AG10803 (cell line): ENCODE data around the gene CFAP92.

Source experiments
- DNase-seq: peaks from one replicate; pipeline ENCODE4 v3.0.0; 2010; ENCODE audit warnings: low read depth
- H3K4me3 ChIP-seq: 2 replicates; pipeline ENCODE4 v1.5.1; 2011; ENCODE audit warnings: mild to moderate bottlenecking, low read length, control low read depth
- TF ChIP-seq, protein P1 (sequence below): conservative IDR thresholded peaks from 2 replicates; pipeline ENCODE4 v1.5.1; 2011; ENCODE audit warnings: mild to moderate bottlenecking, low read length, control low read depth, inconsistent platforms

Gene CFAP92

DNA sequence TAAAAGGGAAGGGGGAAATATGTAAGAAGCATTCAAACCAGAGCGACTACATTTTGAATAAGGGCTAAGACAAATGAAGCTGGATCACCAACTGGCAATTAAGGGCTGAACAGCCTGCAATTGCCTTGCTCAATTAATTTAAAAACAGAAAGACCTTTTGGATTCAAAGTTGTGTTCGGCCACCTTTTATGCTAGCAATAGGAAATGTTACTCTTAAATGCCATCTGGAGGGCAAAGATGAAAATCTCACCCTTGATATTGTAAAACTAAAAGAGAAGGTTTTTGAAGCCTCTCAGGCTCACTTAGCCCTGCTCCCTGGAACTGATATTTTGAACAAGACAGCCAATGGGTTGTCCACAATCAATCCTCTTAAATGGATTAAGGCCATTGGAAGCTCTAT lies 70.3 kb downstream of the CFAP92 start:
- DNase-seq, result no peak

DNA sequence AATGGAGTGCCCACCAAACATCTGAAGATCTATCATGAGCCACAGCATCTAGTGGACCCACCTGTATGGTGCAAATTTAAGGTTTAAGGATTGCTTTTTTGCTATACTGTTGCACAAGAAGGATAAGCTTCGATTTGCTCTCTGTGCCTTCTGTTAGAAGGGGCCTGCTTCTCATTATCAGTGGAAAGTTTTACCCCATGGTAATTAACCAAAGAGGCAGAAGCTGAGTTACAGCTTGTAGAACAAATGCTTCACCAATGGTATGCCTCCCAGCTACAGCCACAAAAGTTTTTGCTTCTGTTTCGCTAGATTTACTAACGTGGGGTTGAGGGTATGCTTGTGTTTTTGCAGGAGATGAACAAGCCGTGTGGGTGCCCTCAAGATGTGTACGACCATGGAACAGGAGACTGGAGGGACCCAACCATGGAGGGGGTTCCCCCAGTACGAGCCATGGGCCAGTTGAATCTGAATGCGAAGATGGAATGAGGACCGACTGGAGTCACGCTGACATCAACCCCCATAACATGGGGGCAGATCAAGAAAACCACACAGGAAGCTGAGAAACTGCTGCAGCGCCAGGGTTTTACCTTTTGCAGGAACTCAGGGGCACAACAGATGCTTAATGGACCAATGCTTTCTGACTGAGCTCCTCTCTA lies 70.9 kb downstream of the CFAP92 start:
- DNase-seq, result no peak
- no peak overlapping the region for H3K4me3 ChIP-seq

More for the DNA sequence above, 70.3 kb downstream of the CFAP92 start:
- no peak overlapping the region for H3K4me3 ChIP-seq
- TF ChIP-seq, protein P1, sequence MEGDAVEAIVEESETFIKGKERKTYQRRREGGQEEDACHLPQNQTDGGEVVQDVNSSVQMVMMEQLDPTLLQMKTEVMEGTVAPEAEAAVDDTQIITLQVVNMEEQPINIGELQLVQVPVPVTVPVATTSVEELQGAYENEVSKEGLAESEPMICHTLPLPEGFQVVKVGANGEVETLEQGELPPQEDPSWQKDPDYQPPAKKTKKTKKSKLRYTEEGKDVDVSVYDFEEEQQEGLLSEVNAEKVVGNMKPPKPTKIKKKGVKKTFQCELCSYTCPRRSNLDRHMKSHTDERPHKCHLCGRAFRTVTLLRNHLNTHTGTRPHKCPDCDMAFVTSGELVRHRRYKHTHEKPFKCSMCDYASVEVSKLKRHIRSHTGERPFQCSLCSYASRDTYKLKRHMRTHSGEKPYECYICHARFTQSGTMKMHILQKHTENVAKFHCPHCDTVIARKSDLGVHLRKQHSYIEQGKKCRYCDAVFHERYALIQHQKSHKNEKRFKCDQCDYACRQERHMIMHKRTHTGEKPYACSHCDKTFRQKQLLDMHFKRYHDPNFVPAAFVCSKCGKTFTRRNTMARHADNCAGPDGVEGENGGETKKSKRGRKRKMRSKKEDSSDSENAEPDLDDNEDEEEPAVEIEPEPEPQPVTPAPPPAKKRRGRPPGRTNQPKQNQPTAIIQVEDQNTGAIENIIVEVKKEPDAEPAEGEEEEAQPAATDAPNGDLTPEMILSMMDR, result no peak

DNA sequence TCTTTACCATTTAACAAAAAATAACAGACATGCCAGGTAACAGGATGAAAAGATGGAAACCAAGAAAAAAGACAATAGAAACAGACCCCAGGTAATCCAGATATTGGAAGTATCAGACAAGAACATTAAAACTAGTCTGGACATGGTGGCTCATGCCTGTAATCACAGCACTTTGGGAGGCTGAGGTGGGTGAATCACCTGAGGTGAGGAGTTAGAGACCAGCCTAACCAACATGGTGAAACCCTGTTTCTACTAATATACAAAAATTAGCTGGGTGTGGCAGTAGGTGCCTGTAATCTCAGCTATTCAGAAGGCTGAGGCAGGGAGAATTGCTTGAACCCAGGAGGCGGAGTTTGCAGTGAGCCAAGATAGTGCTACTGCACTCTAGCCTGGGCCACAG lies 73.9 kb downstream of the CFAP92 start:
- no peak overlapping the region for H3K4me3 ChIP-seq
- DNase-seq, result no peak
- TF ChIP-seq, protein P1, result no peak

More for the DNA sequence above, 70.9 kb downstream of the CFAP92 start:
- TF ChIP-seq, protein P1, result no peak

DNA sequence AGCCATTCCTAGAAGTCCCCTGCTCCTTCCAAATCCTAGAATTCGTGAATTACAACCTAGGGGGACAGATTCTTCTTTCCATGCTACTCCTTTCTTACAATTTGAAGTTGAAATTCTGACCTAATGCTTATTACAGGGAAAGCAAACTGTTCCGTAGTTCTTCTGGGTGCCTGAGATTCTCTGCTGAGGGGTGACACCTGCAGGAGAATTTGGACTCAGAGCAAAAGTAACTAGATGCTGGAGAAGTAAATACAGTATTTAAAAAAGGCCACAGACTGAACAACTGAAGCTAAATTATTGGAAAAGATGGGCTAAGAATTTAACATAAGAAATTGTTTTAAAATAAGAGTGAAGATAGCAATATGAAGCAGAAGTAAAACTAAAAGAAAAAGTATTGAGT lies 76.6 kb downstream of the CFAP92 start:
- TF ChIP-seq, protein P1, result 0 out of 2 replicates have a peak, but pooled peaks have one; percentile 8
- H3K4me3 ChIP-seq, result no peak overlapping the region
- peak; percentile 5 for DNase-seq

DNA sequence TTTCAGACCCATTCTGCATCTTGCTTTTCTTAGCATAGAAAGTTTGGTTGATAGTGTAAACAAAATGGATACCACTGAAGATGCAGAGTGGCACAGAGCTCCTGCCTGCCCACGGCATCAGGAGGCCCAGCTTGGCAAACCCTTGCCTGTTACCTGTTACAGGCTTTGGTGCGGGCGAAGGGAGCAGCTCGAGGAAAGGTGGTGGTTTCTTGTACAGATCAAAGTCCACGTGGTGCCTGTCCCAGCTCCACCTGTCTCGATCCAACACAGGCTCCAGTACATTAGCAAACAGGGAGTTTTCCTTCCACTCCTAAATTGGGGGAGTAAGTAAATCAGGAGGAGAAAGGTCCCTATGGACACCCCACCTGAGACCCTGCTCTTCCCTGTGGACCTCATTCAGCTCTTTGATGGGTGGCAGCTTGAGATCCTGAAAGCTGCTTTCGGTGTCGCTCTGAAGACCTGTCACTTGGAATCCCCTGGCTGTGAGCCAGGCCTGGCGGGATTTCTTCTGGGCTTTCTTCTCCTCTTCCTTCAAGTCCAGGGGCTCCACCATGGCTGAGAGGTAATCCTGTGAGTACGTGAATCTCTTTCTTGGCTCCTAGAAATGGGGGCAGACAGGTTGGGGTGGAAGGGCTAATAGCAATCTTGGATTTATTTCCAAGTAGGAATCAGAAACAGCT lies 78.8 kb downstream of the CFAP92 start:
- no peak for DNase-seq
- no peak overlapping the region for H3K4me3 ChIP-seq
- TF ChIP-seq, protein P1, result no peak

DNA sequence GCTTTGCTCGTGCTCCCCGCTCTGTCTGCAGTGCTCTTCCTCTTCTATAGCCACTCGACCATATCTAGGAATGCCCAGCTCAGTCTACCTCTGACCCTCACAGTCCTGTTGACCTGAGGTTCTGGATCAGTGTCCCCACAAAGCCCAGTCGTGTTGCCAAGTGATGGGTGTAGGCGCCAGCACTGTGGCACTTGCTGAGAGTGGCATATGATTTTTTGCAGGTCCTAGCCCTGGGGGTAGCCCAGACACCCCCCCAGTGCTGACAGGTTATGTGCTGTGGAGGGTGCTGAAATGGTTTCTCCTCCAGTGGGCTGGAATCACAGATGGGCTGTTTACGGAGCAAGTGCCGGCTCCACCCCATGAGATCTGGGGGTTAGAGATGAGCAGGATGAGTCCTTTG lies 82.0 kb downstream of the CFAP92 start:
- no peak overlapping the region for H3K4me3 ChIP-seq
- no peak for DNase-seq
- TF ChIP-seq, protein P1, result no peak

DNA sequence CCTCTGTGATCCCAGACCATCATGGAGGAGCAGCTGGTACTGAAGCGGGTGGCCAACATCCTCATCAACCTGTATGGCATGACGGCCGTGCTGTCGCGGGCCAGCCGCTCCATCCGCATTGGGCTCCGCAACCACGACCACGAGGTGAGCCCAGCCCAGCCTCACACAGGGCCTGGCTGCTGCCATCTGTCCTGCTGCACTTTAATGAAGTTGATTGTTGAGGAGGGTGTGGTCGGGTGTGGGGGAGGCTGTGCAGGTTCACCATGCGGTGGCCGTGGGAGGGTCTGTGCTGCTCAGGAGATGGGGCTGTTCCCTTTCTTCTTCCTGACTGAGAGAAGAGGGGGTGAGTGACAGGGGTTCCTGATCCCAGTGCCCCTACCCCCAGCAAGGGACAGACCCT lies 83.9 kb downstream of the CFAP92 start:
- H3K4me3 ChIP-seq, result no peak overlapping the region
- TF ChIP-seq, protein P1, result no peak
- no peak for DNase-seq
